GM21423 (cell line): ENCODE data around the gene GRIP1.

ENCODE experiments used
- ATAC-seq: cut with Tn5 transposase; IDR thresholded peaks from one replicate; pipeline ENCODE4 v1.9.1; 2021; ENCODE audit warnings: mild to moderate bottlenecking, moderate library complexity; ENCODE audit not compliant: unreplicated experiment

Gene GRIP1

GRCh38 chr12:66602483-66603143, 76.3 kb downstream of the GRIP1 start:
- no peak for ATAC-seq

- no peak for ATAC-seq
Measured at GRCh38 chr12:66600903-66601302, 78.0 kb downstream of the GRIP1 start.

GRCh38 chr12:66599816-66600215, 79.1 kb downstream of the GRIP1 start:
- no peak for ATAC-seq

GRCh38 chr12:66598608-66599007, 80.3 kb downstream of the GRIP1 start:
- no peak for ATAC-seq

GRCh38 chr12:66598079-66598478, 80.8 kb downstream of the GRIP1 start:
- ATAC-seq = no peak

GRCh38 chr12:66596199-66596598, 82.7 kb downstream of the GRIP1 start:
- no peak for ATAC-seq

- no peak for ATAC-seq
Measured at GRCh38 chr12:66594688-66595087, 84.2 kb downstream of the GRIP1 start.

- ATAC-seq = no peak
Measured at GRCh38 chr12:66590275-66590985, 88.4 kb downstream of the GRIP1 start.

- no peak for ATAC-seq
Measured at GRCh38 chr12:66589095-66589494, 89.8 kb downstream of the GRIP1 start.

GRCh38 chr12:66587912-66588311, 91.0 kb downstream of the GRIP1 start:
- ATAC-seq = no peak

- no peak for ATAC-seq
Measured at GRCh38 chr12:66584673-66585072, 94.2 kb downstream of the GRIP1 start.

GRCh38 chr12:66573605-66574004, 105.3 kb downstream of the GRIP1 start:
- no peak for ATAC-seq

GRCh38 chr12:66572845-66573244, 106.0 kb downstream of the GRIP1 start:
- no peak for ATAC-seq

- no peak for ATAC-seq
Measured at GRCh38 chr12:66571361-66571915, 107.4 kb downstream of the GRIP1 start.

GRCh38 chr12:66563220-66563619, 115.7 kb downstream of the GRIP1 start:
- ATAC-seq = no peak

- no peak for ATAC-seq
Measured at GRCh38 chr12:66555113-66555512, 123.8 kb downstream of the GRIP1 start.

- ATAC-seq = no peak
Measured at GRCh38 chr12:66552716-66553115, 126.2 kb downstream of the GRIP1 start.

- ATAC-seq = no peak
Measured at GRCh38 chr12:66550626-66551025, 128.2 kb downstream of the GRIP1 start.

- ATAC-seq = no peak
Measured at GRCh38 chr12:66549050-66549389, 129.9 kb downstream of the GRIP1 start.

- ATAC-seq = no peak
Measured at GRCh38 chr12:66548338-66549049, 130.4 kb downstream of the GRIP1 start.

GRCh38 chr12:66541426-66541825, 137.4 kb downstream of the GRIP1 start:
- ATAC-seq = no peak

- no peak for ATAC-seq
Measured at GRCh38 chr12:66539431-66539830, 139.4 kb downstream of the GRIP1 start.
